GM19025 (cell line): Measurements from ENCODE around the gene KRT74.

ENCODE experiments used
- ATAC-seq: cut with Tn5 transposase; IDR thresholded peaks from one replicate; pipeline ENCODE4 v1.9.1; 2021; ENCODE audit warnings: mild to moderate bottlenecking, low read depth, moderate library complexity; ENCODE audit not compliant: unreplicated experiment

The KRT74 gene

DNA sequence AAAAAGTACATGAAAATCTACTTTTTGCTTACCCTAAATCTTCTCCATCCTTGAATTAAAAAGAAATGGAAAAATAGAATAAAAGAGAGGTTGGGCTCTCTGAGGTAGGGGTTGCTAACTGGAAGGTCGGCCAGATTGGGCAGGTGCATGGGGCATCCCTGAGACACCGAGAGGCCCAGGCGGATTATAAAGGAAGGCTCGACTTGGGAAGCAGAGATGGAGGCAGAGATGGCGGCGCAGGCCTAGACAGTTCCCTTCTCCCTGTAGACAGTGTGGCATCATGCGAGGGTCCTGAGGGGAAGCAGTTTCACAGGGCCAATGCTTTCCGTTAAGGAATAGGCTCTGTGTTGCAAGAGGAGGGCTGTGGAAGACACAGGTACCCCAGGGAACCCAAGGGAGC, 3.7 kb upstream of the KRT74 start:
- no peak for ATAC-seq

- ATAC-seq = no peak
Measured at GRCh38 chr12:52575948-52576347, 2.3 kb upstream of the KRT74 start.

DNA sequence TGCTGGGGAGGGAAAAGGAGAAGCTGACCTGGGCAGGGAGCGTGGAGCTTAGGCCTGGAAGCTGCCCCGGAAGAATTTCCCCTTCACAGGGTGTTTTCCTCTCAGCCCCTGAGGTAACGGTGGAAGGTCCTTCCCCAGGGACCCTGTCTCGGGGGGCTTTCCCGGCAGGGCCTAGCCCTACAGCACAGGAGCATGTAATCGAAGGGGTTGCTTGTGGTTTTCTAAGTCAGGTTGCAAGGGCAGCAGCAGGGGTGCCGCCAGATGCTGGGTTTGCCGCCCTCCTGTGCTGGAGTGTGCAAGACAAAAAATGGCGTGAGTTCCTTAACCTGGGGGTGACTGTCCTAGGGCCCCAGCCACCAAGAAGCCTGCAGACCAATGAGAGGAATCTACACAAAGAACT, 1.6 kb upstream of the KRT74 start:
- no peak for ATAC-seq

DNA sequence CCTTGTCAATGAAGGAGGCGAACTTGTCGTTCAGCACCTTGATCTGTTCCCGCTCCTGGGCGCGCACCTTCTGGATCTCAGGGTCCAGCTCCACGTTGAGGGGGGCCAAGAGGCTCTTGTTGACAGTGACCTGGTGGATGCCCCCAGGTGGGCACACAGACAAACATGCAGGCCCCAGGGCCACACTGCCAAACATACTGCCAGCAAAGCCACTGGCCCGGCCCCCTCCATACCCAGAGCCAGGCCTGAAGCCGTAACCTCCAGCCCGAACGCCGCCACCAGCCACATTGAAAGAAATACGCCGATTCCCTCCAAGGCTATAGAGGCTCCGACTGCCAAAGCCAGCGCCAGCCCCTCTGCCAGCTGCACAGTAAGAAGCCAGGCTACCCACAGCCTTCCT, 337 bp downstream of the KRT74 start:
- no peak for ATAC-seq

DNA sequence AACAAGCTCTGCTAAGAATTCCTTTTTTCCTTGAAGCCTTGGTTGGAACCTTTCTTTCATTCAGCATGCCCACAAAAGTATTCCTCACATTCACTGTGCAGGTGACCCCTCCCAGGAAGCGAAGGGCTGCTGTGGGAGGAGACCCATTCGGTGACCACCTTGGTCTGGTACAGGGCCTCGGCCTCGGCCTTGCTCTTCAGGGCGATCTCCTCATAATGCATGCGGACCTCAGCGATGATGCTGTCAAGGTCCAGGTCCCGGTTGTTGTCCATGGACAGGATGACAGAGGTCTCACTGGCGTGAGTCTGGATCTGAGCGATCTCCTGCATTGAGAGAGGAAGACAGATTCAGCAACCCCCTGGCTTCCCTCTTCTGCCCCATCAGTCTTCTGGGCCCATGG, 3.1 kb downstream of the KRT74 start:
- ATAC-seq = no peak

DNA sequence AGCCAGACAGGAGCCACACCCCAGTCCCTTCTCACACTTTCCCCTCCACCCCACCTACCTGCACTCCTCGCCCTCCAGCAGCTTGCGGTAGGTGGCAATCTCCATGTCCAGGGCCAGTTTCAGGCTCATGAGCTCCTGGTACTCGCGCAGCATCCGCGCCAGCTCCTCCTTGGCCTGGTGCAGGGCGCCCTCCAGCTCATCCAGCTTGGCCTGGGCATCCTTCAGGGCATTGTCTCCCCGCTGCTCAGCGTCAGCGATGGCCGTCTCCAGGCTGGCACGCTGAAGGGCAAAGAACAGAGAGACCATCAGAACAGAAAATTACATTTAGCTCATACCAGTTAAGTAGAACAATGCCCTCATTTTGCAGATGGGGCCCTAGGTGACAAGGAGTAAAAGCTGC, 5.5 kb downstream of the KRT74 start:
- ATAC-seq = no peak

GRCh38 chr12:52566847-52567291, 6.8 kb downstream of the KRT74 start:
- no peak for ATAC-seq

DNA sequence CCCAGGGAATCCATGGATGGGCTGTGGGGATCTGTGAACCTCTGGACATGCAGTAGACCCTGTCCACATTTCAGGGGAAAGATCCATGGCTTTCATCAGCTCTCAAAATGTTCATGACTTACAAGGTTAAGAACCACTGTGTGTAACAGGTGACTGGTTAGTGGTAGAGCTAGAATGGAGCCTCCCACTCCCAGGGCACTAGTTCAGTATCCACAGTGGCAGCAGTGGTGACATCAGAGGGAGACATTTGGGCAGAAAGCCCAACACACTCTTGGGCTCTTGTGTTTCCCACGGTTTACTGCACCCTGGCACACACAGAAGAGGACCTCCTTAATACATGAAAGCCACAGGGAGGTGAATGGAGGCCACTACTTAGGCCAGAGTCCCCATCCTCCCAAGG, 9.1 kb downstream of the KRT74 start:
- no peak for ATAC-seq

DNA sequence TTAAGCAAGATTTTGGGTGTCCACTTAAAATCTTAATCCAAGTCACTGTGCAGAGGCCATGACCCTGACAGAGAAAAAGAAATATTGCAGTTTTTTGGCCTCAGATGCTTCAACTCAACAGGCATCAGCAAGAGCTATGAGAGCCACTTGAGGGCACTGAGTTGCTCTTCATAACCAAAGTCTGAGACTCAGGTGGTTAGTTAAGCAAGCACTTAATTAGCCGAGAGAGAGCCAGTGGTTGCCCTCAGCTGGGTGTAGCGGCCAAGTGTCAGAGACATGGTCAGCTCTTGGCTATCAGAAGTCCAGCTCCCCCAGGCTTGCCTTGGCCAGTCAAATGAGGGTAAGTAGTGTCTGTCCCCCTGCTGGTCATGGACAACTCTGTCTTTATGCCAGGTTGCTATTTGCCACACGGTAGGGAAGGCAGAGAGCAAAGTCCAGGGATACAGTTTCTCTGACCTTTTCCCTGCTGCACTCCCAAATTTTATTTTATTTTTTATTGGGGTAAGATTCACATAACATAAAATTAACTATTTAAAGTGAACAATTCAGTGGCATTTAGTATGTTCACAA, 11.7 kb downstream of the KRT74 start:
- ATAC-seq = no peak

GRCh38 chr12:52559979-52560378, 13.7 kb downstream of the KRT74 start:
- ATAC-seq = no peak

- no peak for ATAC-seq
Measured at GRCh38 chr12:52558781-52559445, 14.7 kb downstream of the KRT74 start.

GRCh38 chr12:52557476-52557875, 16.2 kb downstream of the KRT74 start:
- no peak for ATAC-seq

GRCh38 chr12:52555577-52555976, 18.1 kb downstream of the KRT74 start:
- ATAC-seq = no peak

GRCh38 chr12:52552681-52553195, 20.9 kb downstream of the KRT74 start, which contains the start of gene KRT71:
KRT71 (minus strand) TSS chr12:52553145; CDS start chr12:52553077, 68 bp downstream.
- no peak for ATAC-seq

- no peak for ATAC-seq
Measured at GRCh38 chr12:52552055-52552454, 21.6 kb downstream of the KRT74 start.

- ATAC-seq = no peak
Measured at GRCh38 chr12:52551216-52551865, 22.3 kb downstream of the KRT74 start.

GRCh38 chr12:52546126-52546525, 27.5 kb downstream of the KRT74 start:
- ATAC-seq = no peak

GRCh38 chr12:52543985-52544883, 29.4 kb downstream of the KRT74 start:
- ATAC-seq = no peak

- ATAC-seq = no peak
Measured at GRCh38 chr12:52542785-52543318, 30.8 kb downstream of the KRT74 start.

GRCh38 chr12:52542157-52542556, 31.5 kb downstream of the KRT74 start:
- ATAC-seq = no peak
